DND-41 (cell line): ENCODE measurements around the gene SLC39A12.

Experiments
- ATAC-seq: fragments of 200-7000 bp; cut with Tn5 transposase; 3 replicates; pipeline ENCODE4 v1.9.1; 2021; ENCODE audit warnings: low read depth; ENCODE audit not compliant: insufficient read depth
- DNase-seq: peaks from one replicate; pipeline ENCODE4 v3.0.0-alpha.2; 2020
- H2AFZ ChIP-seq: 2 replicates; pipeline ENCODE4 v1.6.0; 2012; ENCODE audit warnings: low read depth, low read length
- H3K27ac ChIP-seq: 2 replicates; pipeline ENCODE4 v1.5.1; 2012; ENCODE audit warnings: low read length, inconsistent platforms
- H3K27me3 ChIP-seq: fragments of 200-600 bp; sonication (generic); 2 replicates; pipeline ENCODE4 v1.6.0; 2012; ENCODE audit warnings: low read length, mild to moderate bottlenecking, inconsistent platforms; ENCODE audit not compliant: insufficient read depth, poor library complexity
- H3K36me3 ChIP-seq: 2 replicates; pipeline ENCODE4 v1.5.1; 2012; ENCODE audit warnings: low read length, inconsistent platforms; ENCODE audit not compliant: insufficient read depth
- H3K4me1 ChIP-seq: 2 replicates; pipeline ENCODE4 v1.5.1; 2012; ENCODE audit warnings: mild to moderate bottlenecking, low read length; ENCODE audit not compliant: insufficient read depth
- H3K4me2 ChIP-seq: 2 replicates; pipeline ENCODE4 v1.6.0; 2012; ENCODE audit warnings: mild to moderate bottlenecking, moderate library complexity, low read length, inconsistent platforms; ENCODE audit not compliant: insufficient read depth
- H3K4me3 ChIP-seq, 2 experiments: fragments of 200-600 bp in 1 of 2; shearing (Covaris generic) in 1 of 2; 2 replicates each; pipeline ENCODE4 v1.5.1; 2012 to 2016; ENCODE audit warnings: inconsistent platforms in 2 of 2, low read length in 2 of 2, mild to moderate bottlenecking in 2 of 2, low read depth in 1 of 2, moderate library complexity in 1 of 2
- H3K79me2 ChIP-seq: 2 replicates; pipeline ENCODE4 v1.6.0; 2012; ENCODE audit warnings: low read length, inconsistent platforms; ENCODE audit not compliant: insufficient read depth
- H3K9ac ChIP-seq: 2 replicates; pipeline ENCODE4 v1.6.0; 2012; ENCODE audit warnings: low read depth, mild to moderate bottlenecking, inconsistent platforms, low read length, moderate library complexity
- H3K9me3 ChIP-seq: 2 replicates; pipeline ENCODE4 v1.5.1; 2012; ENCODE audit warnings: low read length, moderate library complexity, mild to moderate bottlenecking, inconsistent platforms; ENCODE audit not compliant: insufficient read depth, severe bottlenecking
- H4K20me1 ChIP-seq: 2 replicates; pipeline ENCODE4 v1.6.0; 2012; ENCODE audit warnings: low read length; ENCODE audit not compliant: insufficient read depth
- EZH2 ChIP-seq: IDR thresholded peaks from 3 replicates; pipeline ENCODE4 v1.6.1; 2012; ENCODE audit warnings: borderline replicate concordance, low read depth, mild to moderate bottlenecking, moderate library complexity, low read length, inconsistent platforms; ENCODE audit not compliant: severe bottlenecking
- TF ChIP-seq, protein P1 (sequence below): IDR thresholded peaks from 2 replicates; pipeline ENCODE4 v1.5.1; 2012; ENCODE audit warnings: borderline replicate concordance, low read length, moderate library complexity, mild to moderate bottlenecking; ENCODE audit not compliant: poor library complexity, severe bottlenecking; ENCODE audit errors: extremely low read depth

Gene SLC39A12

GRCh38 chr10:17974505-17974904, 22.8 kb downstream of the SLC39A12 start:
- no peak for ATAC-seq
- no peak overlapping the region for H3K4me2 ChIP-seq
- no peak overlapping the region for H2AFZ ChIP-seq
- no peak for DNase-seq
- no peak overlapping the region for H3K9ac ChIP-seq
- no peaks in the 10 kb centered on the region for H4K20me1 ChIP-seq
- H3K27me3 ChIP-seq: no peaks in the 10 kb centered on the region
- no peaks in the 10 kb centered on the region for H3K4me1 ChIP-seq
- no peaks in the 10 kb centered on the region for H3K9me3 ChIP-seq
- H3K27ac ChIP-seq: no peak overlapping the region
- no peaks in the 10 kb centered on the region for H3K79me2 ChIP-seq
- TF ChIP-seq, protein P1, sequence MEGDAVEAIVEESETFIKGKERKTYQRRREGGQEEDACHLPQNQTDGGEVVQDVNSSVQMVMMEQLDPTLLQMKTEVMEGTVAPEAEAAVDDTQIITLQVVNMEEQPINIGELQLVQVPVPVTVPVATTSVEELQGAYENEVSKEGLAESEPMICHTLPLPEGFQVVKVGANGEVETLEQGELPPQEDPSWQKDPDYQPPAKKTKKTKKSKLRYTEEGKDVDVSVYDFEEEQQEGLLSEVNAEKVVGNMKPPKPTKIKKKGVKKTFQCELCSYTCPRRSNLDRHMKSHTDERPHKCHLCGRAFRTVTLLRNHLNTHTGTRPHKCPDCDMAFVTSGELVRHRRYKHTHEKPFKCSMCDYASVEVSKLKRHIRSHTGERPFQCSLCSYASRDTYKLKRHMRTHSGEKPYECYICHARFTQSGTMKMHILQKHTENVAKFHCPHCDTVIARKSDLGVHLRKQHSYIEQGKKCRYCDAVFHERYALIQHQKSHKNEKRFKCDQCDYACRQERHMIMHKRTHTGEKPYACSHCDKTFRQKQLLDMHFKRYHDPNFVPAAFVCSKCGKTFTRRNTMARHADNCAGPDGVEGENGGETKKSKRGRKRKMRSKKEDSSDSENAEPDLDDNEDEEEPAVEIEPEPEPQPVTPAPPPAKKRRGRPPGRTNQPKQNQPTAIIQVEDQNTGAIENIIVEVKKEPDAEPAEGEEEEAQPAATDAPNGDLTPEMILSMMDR: no peak
- TF ChIP-seq EZH2: no peak
- no peak overlapping the region for H3K4me3 ChIP-seq
- no peaks in the 10 kb centered on the region for H3K36me3 ChIP-seq

DNA sequence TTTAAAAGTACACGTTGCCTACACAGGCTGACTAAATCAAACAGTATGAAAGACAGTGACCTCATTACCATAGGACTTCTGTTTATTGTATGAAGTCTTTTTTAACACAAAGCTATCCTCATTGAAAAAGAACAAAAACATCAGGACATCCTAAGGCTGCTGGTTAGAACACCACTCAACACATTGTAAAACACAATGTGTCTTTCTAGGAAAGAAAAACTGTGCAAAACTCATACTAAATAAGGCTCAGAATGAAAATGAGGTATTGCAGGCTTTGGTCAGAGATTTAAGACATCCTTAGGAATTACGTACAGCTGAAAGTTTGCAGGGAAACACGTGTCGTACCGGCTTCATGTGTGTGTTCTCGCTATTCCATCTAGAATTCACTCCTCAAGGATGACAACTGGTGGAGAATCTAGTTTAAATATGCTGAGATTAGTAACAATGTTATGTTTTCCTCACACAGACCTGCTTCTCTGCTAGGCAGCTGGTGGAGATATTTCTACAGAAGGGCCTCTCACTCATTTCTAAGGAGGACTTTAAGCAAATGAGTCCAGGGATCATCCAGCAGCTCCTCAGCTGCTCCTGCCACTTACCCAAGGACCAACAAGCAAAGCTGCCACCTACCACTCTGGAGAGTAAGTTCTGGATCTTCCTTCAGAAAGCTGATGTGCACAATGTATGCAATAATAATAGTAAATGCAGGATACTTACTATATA, 29.3 kb downstream of the SLC39A12 start:
- H3K9ac ChIP-seq: no peak overlapping the region
- H3K9me3 ChIP-seq: no peaks in the 10 kb centered on the region
- H4K20me1 ChIP-seq: no peaks in the 10 kb centered on the region
- H3K27me3 ChIP-seq: no peaks in the 10 kb centered on the region
- ATAC-seq (no peak), DNase-seq (no peak)
- no peaks in the 10 kb centered on the region for H3K36me3 ChIP-seq
- no peak overlapping the region for H3K4me2 ChIP-seq
- no peak overlapping the region for H3K4me3 ChIP-seq
- H2AFZ ChIP-seq: no peak overlapping the region
- no peak overlapping the region for H3K27ac ChIP-seq
- H3K79me2 ChIP-seq: no peaks in the 10 kb centered on the region
- no peak for TF ChIP-seq EZH2
- TF ChIP-seq, protein P1: no peak
- no peaks in the 10 kb centered on the region for H3K4me1 ChIP-seq

DNA sequence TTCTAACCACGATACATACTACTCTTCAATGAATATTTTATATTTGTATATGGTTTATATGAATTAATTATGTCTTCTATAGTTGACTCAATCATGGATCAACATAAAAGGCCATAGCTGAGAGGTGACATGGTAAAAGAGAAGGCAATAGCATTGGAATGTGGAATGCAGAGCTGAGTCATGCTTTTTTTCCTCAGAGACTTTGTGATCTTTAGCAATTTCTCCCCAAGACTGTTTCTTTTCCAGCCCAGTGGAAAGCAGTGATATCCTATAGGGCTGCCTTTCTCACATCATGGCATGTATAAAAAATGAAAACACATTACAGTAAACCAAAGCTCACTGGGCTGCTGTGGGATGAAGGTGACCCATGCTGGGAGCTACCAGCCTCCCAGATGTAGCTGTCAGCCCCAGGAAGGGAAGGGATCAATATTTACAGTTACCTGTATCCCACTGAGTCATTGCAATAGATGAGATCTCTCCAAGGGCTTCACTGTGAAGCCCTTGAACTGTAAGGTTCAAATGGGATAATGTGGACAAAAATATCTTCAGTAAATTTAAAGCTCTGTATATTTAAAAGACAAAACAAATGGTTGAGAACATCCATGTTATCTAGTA, 30.2 kb downstream of the SLC39A12 start:
- Histone ChIP-seq H3K4me2 (no peak overlapping the region), H3K27ac (no peak overlapping the region), H3K36me3 (no peaks in the 10 kb centered on the region), H3K4me1 (no peaks in the 10 kb centered on the region), H4K20me1 (no peaks in the 10 kb centered on the region), H3K79me2 (no peaks in the 10 kb centered on the region), H3K4me3 (no peak overlapping the region), H3K9ac (no peak overlapping the region), H3K9me3 (no peaks in the 10 kb centered on the region), H2AFZ (no peak overlapping the region), H3K27me3 (no peaks in the 10 kb centered on the region)
- no peak for DNase-seq
- ATAC-seq: no peak
- no peak for TF ChIP-seq EZH2

GRCh38 chr10:17984056-17984455, 32.3 kb downstream of the SLC39A12 start:
- no peak for ATAC-seq
- H3K4me3 ChIP-seq: no peak overlapping the region
- no peak for TF ChIP-seq EZH2
- TF ChIP-seq, protein P1: no peak
- no peak for DNase-seq
- no peaks in the 10 kb centered on the region for H3K27me3 ChIP-seq
- H3K27ac ChIP-seq: no peak overlapping the region
- H2AFZ ChIP-seq: 0 out of 2 replicates have a peak overlapping the region, but pooled peaks have one; percentile 16
- H3K9me3 ChIP-seq: no peaks in the 10 kb centered on the region
- no peaks in the 10 kb centered on the region for H3K79me2 ChIP-seq
- no peaks in the 10 kb centered on the region for H3K36me3 ChIP-seq
- no peaks in the 10 kb centered on the region for H3K4me1 ChIP-seq
- no peak overlapping the region for H3K9ac ChIP-seq
- no peaks in the 10 kb centered on the region for H4K20me1 ChIP-seq
- H3K4me2 ChIP-seq: no peak overlapping the region
